A549 (cell line): ENCODE results near the gene SLC7A4.

Experiments
- FOXS1 ChIP-seq: fragments of 250-450 bp; sonication (Bioruptor Pico); IDR thresholded peaks from 2 replicates; pipeline ENCODE4 v1.5.0; 2020; ENCODE audit warnings: mild to moderate bottlenecking, moderate library complexity
- JUNB ChIP-seq: fragments of >200 bp; sonication (Bioruptor Twin); formaldehyde crosslinking; IDR thresholded peaks from 2 replicates; pipeline ENCODE4 v1.6.1; 2016
- MAZ ChIP-seq: fragments of 150-350 bp; IDR thresholded peaks from 2 replicates; pipeline ENCODE4 v1.6.1; 2014; ENCODE audit warnings: antibody characterized with exemption, low read depth, low read length, borderline replicate concordance
- POLR2A ChIP-seq: IDR thresholded peaks from 2 replicates; pipeline ENCODE4 v1.6.1; 2012; ENCODE audit warnings: mild to moderate bottlenecking, low read length
- RARB ChIP-seq: fragments of 250-450 bp; sonication (Bioruptor Pico); IDR thresholded peaks from 2 replicates; pipeline ENCODE4 v1.8.0; 2021; ENCODE audit warnings: mild to moderate bottlenecking, moderate library complexity
- TF ChIP-seq, protein P1 (sequence below): fragments of >200 bp; sonication (Bioruptor Twin); formaldehyde crosslinking; IDR thresholded peaks from 3 replicates; pipeline ENCODE4 v1.5.1; 2016
- TF ChIP-seq, protein P2 (sequence below): fragments of 200-600 bp; sonication (generic); IDR thresholded peaks from 2 replicates; pipeline ENCODE4 v1.6.1; 2016; ENCODE audit warnings: antibody characterized with exemption, mild to moderate bottlenecking, moderate library complexity

DNA sequence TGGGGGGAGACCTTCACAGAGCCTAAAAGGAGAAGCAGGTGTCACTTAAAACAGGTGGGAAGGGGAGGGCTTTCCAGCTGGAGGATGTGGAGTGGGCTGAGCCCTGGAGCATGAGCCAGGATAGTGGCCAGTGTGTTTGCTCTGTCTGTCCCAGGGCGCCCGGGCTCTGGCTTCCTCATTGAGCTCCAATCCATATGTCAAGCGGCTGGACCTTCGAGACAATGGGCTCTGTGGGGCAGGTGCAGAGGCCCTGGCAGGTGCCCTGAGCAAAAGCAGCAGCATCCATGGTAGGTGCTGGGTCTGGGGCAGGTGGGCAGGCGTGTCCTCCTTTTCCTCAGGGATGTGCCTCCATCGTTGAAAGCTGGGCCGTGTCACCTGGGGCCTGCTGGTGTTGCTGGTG, 15.4 kb upstream of the SLC7A4 start:
- TF ChIP-seq, protein P1, sequence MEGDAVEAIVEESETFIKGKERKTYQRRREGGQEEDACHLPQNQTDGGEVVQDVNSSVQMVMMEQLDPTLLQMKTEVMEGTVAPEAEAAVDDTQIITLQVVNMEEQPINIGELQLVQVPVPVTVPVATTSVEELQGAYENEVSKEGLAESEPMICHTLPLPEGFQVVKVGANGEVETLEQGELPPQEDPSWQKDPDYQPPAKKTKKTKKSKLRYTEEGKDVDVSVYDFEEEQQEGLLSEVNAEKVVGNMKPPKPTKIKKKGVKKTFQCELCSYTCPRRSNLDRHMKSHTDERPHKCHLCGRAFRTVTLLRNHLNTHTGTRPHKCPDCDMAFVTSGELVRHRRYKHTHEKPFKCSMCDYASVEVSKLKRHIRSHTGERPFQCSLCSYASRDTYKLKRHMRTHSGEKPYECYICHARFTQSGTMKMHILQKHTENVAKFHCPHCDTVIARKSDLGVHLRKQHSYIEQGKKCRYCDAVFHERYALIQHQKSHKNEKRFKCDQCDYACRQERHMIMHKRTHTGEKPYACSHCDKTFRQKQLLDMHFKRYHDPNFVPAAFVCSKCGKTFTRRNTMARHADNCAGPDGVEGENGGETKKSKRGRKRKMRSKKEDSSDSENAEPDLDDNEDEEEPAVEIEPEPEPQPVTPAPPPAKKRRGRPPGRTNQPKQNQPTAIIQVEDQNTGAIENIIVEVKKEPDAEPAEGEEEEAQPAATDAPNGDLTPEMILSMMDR: no peak
- no peak for TF ChIP-seq POLR2A
- no peak for TF ChIP-seq MAZ
- TF ChIP-seq, protein P2, sequence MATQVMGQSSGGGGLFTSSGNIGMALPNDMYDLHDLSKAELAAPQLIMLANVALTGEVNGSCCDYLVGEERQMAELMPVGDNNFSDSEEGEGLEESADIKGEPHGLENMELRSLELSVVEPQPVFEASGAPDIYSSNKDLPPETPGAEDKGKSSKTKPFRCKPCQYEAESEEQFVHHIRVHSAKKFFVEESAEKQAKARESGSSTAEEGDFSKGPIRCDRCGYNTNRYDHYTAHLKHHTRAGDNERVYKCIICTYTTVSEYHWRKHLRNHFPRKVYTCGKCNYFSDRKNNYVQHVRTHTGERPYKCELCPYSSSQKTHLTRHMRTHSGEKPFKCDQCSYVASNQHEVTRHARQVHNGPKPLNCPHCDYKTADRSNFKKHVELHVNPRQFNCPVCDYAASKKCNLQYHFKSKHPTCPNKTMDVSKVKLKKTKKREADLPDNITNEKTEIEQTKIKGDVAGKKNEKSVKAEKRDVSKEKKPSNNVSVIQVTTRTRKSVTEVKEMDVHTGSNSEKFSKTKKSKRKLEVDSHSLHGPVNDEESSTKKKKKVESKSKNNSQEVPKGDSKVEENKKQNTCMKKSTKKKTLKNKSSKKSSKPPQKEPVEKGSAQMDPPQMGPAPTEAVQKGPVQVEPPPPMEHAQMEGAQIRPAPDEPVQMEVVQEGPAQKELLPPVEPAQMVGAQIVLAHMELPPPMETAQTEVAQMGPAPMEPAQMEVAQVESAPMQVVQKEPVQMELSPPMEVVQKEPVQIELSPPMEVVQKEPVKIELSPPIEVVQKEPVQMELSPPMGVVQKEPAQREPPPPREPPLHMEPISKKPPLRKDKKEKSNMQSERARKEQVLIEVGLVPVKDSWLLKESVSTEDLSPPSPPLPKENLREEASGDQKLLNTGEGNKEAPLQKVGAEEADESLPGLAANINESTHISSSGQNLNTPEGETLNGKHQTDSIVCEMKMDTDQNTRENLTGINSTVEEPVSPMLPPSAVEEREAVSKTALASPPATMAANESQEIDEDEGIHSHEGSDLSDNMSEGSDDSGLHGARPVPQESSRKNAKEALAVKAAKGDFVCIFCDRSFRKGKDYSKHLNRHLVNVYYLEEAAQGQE: no peak
- TF ChIP-seq RARB (CRISPR knock-in tag): no peak
- TF ChIP-seq FOXS1: no peak
- no peak for TF ChIP-seq JUNB
